Renal pelvis (tissue), 4 donors: Measurements from ENCODE around the gene TTC23. TPM values are rescaled to one million over a fixed set of nuclear protein-coding genes. Genes with fewer than 3 reads are reported as not detected.
A peak's percentile ranks its signal among the peaks of the same experiment; 100 is the strongest.

Experiments used
- DNase-seq: peaks from one replicate; pipeline ENCODE4 v3.0.0-alpha.2; 2013
- polyA plus RNA-seq, 3 donors: library from polyadenylated mRNA; unstranded; fragments of 120-200 nt; gene quantifications; one replicate each; pipeline ENCODE4 v1.2.1, GENCODE V29; 2013; ENCODE audit not compliant: insufficient read length in 3 of 3

The TTC23 gene
- polyA plus RNA-seq, 3 donors: 27.8 to 33.9 (median 29.1) TPM

DNA sequence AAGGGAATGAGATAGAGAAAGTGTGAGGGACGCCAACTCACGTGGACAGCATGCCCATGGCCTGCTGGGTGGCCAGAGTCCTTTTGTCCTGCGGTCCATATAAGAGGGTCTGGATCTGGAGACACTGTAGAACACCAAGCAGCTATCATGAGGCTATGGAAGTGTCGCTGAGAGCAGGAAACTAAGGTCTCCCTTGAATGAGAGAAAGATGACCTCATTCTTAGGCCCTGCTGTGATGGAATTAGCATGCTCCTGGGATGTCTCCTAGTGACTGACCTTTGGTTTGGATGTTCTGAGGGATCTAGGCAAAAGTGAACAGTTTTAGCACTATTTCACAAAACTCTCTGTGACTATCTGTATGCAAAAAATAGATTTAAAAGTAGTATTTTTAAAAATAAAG is 110.1 kb downstream of the TTC23 start:
- DNase-seq: no peak

DNA sequence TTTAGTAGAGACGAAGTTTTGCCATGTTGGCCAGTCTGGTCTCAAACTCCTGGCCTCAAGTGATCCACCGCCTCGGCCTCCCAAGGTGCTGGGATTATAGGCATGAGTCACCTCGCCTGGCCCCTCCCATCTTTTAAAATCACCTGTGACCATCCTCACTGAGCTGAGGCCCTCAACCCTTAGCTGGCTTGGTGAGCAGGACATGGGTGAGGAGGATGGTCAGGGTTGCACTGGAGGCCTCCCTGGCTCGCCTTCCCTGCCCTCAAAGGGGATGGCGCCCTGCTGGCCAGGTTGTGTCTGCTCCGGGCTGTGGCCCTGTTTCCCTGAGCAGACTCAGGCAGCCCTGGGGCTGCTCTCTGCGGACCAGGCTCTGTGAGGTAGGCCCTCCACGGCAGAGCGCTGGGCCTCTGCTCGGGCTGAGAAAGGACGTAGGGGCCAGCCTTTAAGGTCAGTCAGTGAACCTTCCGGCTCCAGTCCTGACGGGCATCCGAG is 110.8 kb downstream of the TTC23 start:
- DNase-seq: no peak

DNA sequence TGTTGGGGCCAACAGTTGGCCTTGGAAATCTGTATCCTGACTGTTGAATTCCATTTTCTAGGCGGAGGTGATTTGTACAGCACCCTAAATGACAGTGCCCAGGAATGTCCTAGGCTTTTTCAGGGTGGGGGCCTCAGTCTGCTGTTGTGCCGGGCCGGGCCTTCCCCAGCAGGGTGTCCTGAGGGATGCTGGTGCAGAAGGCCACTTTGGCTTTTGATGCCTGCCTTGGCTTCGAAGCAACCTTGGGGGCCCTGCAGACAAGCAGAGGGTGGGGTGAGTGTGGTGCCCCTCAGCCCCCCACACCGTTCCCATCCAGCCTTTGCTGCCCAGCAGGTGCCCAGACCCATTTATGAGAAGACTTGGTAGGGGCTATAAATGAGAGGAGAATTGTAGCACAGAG is 111.5 kb downstream of the TTC23 start:
- DNase-seq: no peak

DNA sequence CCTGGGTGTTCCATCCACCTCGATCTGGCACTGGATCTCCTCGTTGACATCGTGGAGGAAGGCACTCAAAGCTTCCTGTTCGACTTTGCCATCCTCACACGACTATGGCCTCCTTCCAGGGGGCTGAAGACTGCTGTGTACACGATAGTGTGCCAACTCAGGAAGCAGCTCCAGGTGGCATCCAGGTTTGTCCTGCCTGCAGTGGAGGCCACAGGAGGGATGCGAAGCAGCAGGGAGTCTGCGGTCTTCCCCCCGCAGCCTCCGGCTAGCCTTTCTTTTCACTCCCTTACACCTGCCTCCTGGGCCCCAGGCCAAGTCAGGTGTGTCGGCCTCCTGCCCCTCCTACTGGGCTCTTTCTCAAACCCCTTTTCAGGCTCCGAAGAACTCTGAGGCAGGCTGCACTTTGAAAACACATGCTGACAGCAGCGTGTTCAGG is 112.3 kb downstream of the TTC23 start:
- DNase-seq: no peak

DNA sequence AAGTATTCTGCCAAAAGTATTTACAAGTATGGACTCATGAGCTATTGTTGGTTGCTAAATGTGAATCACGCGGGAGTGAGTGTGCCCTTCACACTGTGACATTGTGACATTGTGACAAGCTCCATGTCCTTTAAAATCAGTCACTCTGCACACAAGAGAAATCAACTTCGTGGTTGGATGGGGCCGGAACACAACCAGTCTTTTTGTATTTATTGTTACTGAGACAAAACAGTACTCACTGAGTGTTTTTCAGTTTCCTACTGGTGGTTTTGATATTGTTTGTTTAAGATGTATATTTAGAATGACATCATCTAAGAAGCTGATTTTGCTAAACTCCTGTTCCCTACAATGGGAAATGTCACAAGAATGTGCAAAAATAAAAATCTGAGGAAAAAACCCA is 114.2 kb downstream of the TTC23 start:
- no peak for DNase-seq

DNA sequence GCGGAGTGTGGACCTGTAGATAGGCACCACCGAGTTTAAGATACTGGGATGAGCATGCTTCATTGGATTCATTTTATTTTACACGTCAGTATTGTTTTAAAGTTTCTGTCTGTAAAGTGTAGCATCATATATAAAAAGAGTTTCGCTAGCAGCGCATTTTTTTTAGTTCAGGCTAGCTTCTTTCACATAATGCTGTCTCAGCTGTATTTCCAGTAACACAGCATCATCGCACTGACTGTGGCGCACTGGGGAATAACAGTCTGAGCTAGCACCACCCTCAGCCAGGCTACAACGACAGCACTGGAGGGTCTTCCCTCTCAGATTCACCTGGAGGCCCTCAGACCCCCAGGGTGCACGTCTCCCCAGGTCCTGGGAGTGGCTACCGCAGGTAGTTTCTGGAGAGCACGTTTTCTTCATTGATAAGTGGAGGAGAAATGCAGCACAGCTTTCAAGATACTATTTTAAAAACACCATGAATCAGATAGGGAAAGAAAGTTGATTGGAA is 115.0 kb downstream of the TTC23 start:
- no peak for DNase-seq

DNA sequence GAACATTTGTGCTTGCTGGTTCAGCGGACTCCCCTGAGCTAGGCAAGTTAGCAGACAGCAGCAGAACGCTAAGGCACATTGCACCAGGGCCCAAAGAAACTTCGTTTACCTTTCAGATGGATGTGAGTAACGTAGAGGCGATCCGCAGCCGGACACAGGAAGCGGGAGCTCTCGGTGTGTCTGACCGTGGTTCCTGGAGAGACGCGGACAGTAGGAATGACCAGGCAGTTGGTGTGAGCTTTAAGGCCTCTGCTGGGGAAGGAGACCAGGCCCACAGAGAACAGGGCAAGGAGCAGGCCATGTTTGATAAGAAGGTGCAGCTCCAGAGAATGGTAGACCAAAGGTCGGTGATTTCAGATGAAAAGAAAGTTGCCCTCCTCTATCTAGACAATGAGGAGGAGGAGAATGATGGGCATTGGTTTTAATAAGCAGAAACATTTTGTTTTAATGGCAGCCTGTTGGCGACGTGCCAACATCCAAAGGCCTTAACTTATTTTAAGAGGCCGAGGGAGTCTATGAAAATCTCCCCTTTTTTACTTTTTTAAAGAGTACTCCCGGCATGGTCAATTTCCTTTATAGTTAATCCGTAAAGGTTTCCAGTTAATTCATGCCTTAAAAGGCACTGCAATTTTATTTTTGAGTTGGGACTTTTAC is 116.6 kb downstream of the TTC23 start:
- DNase-seq: no peak

DNA sequence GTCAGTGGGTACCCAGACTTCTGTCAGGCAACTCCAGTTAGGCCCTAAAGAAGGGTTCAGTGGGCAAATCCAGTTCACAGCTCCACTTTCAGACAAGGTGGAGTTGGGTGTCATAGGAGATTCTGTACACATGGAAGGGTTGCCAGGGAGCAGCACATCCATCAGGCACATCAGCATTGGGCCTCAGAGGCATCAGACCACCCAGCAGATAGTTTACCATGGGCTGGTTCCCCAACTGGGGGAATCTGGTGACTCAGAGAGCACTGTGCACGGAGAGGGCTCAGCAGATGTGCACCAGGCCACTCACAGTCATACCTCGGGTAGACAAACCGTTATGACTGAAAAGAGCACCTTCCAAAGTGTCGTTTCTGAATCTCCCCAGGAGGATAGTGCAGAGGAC is 117.3 kb downstream of the TTC23 start:
- no peak for DNase-seq

DNA sequence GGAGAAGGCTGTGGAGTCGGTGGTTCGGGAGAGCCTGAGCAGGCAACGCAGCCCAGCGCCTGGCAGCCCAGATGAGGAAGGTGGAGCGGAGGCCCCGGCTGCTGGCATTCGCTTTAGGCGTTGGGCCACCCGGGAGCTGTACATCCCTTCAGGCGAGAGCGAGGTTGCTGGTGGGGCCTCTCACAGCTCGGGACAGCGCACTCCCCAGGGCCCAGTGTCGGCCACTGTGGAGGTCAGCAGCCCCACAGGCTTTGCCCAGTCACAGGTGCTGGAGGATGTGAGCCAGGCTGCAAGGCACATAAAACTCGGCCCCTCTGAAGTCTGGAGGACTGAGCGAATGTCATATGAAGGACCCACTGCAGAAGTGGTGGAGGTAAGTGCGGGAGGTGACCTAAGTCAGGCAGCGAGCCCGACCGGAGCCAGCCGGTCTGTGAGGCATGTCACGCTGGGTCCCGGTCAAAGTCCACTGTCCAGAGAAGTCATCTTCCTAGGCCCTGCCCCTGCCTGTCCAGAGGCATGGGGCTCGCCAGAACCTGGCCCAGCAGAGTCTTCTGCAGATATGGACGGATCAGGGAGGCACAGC is 117.8 kb downstream of the TTC23 start:
- DNase-seq: no peak

DNA sequence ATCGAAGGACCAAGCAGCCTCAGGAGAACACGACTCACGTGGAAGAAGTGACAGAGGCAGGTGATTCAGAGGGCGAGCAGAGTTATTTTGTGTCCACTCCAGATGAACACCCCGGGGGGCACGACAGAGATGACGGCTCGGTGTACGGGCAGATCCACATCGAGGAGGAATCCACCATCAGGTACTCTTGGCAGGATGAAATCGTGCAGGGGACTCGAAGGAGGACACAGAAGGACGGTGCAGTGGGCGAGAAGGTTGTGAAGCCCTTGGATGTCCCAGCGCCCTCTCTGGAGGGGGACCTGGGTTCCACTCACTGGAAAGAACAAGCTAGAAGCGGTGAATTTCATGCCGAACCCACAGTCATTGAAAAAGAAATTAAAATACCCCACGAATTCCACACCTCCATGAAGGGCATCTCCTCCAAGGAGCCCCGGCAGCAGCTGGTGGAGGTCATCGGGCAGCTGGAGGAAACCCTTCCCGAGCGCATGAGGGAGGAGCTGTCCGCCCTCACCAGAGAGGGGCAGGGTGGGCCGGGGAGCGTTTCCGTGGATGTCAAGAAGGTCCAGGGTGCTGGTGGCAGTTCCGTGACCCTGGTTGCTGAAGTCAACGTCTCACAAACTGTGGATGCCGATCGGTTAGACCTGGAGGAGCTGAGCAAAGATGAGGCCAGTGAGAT is 118.5 kb downstream of the TTC23 start:
- no peak for DNase-seq

DNA sequence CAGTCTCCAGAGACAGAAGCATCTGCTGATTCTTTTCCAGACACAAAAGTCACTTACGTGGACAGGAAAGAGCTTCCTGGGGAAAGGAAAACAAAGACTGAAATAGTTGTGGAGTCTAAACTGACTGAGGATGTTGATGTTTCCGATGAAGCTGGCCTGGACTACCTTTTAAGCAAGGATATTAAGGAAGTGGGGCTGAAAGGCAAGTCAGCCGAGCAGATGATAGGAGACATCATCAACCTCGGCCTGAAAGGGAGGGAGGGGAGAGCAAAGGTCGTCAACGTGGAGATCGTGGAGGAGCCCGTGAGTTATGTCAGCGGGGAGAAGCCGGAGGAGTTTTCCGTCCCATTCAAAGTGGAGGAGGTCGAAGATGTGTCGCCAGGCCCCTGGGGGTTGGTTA is 119.1 kb downstream of the TTC23 start:
- DNase-seq: no peak

DNA sequence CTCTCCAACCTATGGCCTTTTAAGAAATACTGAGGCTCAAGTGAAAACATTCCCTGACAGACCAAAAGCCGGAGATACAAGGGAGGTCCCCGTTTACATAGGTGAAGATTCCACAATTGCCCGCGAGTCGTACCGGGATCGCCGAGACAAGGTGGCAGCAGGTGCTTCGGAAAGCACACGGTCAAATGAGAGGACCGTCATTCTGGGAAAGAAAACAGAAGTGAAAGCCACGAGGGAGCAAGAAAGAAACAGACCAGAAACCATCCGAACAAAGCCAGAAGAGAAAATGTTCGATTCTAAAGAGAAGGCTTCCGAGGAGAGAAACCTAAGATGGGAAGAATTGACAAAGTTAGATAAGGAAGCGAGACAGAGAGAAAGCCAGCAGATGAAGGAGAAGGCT is 119.7 kb downstream of the TTC23 start:
- no peak for DNase-seq

DNA sequence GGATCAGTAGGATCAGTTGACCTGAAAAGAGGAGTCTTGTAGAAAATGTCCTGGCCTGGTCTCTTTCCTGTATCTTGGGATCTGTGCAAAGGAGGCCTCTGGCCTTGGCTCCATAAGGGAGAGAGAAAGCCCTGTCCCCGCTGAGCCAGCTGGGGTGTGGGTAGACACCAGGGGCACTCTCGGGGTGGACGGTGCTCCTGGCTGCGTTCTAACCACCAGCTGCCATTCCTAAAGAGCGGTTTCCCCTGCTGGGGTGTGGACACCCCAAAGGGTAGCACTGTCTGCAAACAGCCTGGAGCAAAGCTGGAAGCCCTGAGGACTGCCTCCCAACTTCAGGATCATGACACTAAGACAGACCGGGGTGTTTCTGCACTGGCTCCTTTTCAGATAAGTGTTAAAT is 121.0 kb downstream of the TTC23 start:
- DNase-seq: no peak

DNA sequence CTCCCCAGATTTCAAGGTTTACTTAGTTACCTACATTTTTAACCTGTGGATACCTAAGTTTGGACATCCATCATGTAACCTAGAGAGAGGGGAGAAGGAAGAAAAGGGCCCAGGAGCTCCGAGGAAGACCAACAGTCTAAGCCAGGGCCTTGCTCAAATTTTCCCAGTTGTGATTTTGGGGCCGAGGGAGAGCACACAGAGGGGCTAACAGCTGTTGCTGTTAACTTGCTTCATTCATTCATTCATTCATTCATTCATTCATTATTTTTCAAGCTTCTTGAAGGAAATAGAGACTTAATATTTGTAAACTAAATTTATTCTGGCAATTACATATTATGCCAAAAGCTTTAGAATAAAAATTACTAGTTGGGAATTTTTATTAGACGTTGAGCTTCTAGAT is 121.6 kb downstream of the TTC23 start:
- no peak for DNase-seq

DNA sequence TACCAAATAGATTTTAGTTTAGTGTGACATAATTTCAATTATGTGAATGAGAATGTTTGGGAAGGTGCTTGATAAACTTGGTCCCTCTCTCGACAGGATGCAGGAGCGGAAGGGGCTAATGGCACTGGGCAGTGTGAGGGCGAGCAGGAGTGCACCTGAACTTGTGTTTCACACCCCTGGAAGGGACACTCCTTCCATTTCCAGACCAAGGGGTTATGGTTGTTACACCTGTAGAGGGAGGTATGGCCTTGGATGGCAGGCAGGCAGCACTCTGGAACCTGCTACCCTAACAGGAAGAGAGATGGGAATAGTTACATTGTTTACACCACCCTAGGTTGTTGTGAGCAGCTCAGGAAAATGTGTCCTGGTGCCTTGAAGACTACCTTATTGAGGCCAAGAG is 122.5 kb downstream of the TTC23 start:
- DNase-seq: no peak

DNA sequence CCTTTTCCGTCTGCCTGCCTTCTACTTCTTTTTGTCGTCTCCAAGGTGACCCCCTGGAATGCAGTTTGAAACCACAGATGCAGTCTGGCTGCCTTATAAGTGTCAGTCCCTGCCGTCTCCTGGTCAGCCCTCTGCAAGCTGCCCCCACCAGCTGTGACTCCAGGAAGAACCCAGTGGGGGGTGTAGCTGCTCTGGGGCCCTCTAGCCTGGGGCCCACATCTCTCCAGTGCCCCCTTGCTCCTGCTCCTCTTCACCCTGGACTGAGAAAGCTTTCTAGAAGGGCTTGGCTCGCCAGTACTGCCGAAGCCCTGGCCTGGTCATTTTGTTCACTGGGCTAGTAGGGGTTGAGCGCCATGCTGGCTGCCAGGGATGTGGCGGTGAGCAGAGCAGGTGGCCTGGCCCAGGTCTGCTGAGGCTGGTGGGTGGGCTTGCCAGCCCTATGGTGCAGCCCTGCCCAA is 123.2 kb downstream of the TTC23 start:
- no peak for DNase-seq

DNA sequence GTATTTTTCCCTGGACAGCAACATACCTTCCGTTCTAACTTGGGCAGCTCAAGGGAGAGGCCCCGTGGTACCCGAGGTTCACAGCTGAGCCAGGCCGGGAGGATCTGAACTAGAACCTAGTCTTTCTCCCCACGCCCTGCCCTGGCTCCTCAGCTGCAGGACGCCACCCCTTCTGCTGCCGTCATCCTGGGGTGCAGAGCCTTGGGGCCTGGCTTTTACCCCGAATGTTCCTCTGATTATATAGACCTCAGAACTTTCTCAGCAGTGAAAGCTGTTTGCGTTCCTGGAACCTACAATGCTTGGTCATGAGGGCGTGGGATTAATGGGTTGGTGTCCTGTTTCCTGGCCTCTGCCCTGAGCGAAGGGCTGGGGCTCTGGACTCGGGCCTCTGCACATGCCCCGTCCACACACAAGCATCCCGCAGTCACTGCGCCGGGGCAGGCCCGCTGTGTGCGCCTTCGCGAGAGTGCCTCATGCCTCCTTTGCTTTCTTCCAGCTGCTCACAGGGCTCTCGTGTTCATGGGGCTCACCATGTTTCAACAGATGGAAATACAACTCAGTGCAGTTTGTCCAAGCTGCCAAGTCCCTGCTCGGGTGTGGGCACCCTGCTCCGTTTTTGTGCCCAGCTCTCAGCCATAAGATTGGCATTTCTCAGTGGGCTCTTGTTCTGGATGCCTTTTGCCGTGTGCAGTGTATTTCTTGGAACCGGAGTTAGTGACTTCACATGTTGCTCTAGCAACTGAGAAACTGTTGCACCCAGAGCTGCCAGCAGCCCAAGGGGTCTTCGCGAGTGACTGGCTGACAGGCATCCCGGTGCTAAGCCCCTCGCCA is 124.1 kb downstream of the TTC23 start:
- no peak for DNase-seq

DNA sequence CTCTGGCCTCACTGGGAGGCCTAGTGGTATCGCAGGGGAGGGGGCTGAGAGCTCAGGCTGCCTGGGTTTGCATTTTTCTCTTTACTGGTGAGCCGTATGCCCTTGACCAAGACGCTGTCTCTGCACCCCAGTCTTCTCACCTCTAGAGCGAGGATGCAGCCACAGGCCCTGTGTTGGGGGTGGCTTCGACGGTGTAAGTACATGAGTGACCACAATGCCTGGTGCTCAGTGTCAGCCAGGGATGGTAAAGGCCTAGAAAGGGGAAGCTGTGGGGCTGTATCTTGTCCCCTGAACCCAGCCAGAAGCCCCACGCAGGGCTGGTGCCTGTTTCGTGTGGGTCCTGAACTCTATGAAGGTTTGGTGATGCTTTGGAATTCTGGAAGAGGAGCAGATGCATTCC is 124.7 kb downstream of the TTC23 start:
- DNase-seq: no peak

DNA sequence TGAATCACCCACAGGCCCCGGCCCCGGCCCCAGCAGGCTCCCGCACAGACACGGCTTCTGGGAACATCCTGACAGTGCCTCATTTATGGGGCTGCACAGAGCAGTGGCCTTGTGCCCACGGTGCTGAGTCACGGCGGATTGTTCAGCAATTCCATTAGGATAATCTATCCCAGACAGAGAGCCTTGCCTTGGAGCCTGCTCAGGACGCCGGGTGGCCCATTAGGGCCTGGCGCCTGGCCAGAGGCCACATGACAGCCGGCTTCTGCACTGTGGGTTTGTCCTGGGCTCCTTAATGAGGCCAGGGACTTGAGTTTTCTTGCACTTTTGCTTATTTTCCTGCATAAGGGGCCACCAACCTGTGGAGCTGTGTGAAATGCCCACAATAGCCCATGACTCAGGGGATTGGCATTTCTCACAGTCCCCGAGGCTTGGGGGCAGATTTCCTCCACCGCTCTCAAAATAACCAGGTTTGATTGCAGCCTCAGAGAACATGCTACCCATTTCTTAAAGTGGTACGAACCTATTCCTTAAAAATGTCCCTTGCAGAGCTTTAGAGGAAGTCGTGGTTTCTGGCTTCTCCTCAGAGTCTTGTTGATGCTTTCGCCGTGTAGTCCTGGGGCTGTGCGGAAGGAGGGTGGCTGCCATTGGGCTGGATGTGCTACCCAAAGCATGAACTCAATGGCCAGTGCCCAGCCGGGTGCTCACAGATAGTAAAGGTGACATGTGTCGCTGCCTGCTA is 125.5 kb downstream of the TTC23 start:
- DNase-seq: peak; percentile 76

DNA sequence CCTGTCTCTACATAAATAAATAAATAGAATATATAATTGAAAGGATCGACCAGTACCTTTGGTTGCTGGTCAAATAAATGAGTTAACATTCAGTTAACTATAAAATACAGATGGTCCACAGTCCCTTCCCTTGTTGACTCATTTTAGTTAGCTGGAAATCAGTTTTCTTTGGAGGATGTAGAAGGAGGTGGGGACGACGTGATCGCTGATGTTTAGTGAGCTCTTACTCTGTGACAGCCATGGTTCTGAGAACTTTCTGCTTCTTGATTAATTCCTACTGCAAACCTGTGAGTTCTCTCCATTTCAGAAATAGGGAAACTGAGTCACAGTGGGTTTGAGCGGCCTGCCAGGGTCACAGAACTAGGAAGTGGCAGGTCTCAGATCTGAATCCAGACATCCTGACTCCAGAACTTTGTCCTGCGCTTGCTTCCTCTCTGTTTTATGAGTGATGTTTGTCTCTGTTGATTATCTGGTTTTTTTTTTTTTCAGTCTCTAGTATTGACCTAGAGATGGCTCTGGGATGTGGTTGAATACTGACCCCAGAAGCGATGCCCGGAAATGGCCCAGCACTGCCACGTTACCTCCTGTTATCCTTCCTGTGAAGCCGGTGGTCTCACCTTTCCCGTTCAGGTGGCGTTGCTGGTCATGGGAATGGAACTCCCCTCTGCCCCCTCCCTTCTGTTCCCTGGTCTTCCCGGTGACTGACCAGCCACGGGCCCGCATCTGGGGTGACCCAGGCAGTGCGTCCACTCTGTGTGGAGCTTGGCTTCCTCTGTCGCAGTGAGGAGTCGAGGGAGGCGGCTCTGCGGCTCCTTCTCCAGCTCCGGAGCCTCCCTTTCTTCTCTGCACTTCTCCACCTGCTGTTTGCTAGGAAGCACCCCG is 126.3 kb downstream of the TTC23 start:
- DNase-seq: no peak
